Vagina (tissue), 2 donors: Measurements from ENCODE around the gene CCDC7.

Experiments used
- CTCF ChIP-seq, 3 experiments: fragments of 450-650 bp in 2 of 3; fragments of 200-600 bp in 1 of 3; sonication (generic) in 1 of 3; IDR thresholded peaks; one replicate each; pipeline ENCODE4 v1.5.1; 2017 to 2019; ENCODE audit warnings: antibody characterized with exemption in 3 of 3, mild to moderate bottlenecking in 2 of 3, moderate library complexity in 2 of 3
- POLR2AphosphoS5 ChIP-seq, 2 donors: sonication (generic); formaldehyde crosslinking; IDR thresholded peaks; one replicate each; pipeline ENCODE4 v1.9.0; 2017; ENCODE audit warnings: antibody characterized with exemption in 2 of 2, mild to moderate bottlenecking in 2 of 2, low read depth in 1 of 2; ENCODE audit not compliant: insufficient read depth in 1 of 2

- TF ChIP-seq CTCF (IDR thresholded peaks at IDR 0.05), result no peak
- no peak for TF ChIP-seq POLR2AphosphoS5 (IDR thresholded peaks at IDR 0.05; ENCODE audit: insufficient read depth in 1 of 2, low read depth in 1 of 2)
These were observed 247.6 kb downstream of the CCDC7 start for GRCh38 chr10:32693441-32693979.
